HG02870 (cell line): ENCODE data around the gene DENND5B.
A peak's percentile ranks its signal among the peaks of the same experiment; 100 is the strongest.
"Not testable (repeated sequence)": the region's sequence is repeated elsewhere in the genome, so short reads cannot be mapped to it uniquely, and the experiment has no call there.

Experiments
- ATAC-seq: cut with Tn5 transposase; IDR thresholded peaks from one replicate; pipeline ENCODE4 v1.9.1; 2021; ENCODE audit warnings: mild to moderate bottlenecking, moderate library complexity; ENCODE audit not compliant: unreplicated experiment

The DENND5B gene

DNA sequence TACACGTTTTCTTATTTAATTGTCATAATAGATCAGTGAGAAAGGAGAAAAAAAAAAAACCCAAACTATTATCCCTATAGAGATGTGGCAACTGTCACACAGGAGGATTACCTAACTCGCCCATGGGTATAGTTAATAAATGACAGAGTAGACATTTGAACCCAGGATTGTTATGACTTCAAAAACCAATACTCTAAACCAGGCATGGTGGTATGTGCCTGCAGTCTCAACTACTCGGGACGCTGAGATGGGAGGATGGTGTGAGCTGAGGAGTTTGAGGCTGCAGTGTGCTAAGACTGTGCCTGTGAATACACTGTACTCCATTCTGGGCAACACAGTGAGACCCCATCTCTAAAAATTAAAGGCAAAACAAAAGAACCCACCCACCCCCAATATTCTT is 114.5 kb downstream of the DENND5B start:
- no peak for ATAC-seq

GRCh38 chr12:31475610-31476009 is 115.3 kb downstream of the DENND5B start:
- ATAC-seq = not testable (repeated sequence)

- ATAC-seq = no peak
Measured at GRCh38 chr12:31474751-31475150, 116.2 kb downstream of the DENND5B start.

DNA sequence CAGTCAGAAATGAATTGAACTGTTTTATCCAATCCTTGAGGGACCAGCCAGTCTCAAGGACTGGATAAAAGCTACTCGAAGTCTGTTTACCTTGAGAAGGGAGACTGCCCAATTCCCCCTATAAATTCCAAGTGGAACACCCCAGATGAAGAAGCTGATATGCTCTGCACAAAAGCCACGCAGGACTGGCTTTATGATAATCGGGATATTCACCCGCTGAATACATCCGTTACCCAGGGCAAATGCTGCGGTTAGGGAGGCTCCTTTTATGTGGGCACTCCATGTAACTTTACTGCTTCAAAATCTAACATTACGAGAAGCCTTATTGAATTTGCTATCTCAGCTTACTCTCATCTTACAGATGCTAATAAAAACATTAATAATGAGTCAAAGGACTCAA is 119.1 kb downstream of the DENND5B start:
- no peak for ATAC-seq

DNA sequence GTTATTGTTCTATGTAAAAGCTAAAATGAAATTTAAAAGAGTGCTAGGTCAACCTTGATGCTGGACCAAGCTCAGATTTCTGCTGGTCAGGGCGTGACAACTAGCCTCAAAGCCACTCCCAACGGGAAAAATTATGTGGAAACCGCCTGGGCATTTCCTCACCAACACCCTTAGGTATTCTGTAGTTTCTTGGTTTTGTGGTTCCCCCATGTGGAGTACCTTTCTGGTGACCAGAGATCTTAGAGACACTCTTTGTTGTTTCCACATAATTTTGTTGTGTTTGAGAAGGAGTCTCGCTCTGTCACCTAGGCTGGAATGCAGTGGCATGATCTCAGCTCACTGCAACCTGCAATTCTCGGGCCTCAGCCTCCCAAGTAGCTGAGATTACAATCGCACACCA is 119.9 kb downstream of the DENND5B start:
- ATAC-seq = no peak

GRCh38 chr12:31470459-31470858 is 120.5 kb downstream of the DENND5B start:
- ATAC-seq = no peak

DNA sequence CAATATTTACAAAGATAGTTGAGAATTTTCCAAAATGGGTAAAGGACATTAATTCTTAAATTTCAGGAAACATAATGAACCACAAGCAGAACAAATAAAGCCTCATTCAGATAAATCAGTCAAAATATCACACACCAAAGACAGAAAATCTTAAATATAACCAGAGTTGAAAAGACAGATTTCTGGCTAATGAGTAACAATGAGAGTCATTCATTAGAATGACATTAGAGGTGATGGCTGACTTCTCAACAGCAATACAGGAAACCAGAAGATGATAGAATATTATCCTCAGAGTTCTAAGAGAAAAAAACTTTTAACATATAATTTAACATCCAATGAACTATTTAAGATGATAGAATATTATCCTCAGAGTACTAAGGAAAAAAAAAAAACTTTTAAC is 124.2 kb downstream of the DENND5B start:
- ATAC-seq = no peak

DNA sequence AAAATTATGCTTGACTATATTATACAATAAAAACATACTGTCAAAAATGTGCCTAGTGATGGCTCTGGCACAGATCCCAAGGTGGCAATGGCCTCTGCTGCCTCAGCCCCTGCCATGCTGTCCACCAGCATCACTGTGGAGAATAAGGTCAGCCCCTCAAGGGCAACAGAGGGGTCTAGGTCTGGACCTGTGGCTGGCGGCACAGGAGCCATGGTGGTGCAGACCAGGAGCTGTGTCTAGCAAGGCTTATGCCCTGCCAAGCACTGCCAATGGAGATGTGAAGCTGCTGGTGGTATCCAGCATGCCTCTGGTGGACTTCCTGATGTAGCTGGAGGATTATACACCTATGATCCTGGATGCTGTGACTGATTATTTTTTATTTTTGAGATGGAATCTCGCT is 125.9 kb downstream of the DENND5B start:
- no peak for ATAC-seq

- ATAC-seq = no peak
Measured at GRCh38 chr12:31460024-31460423, 130.9 kb downstream of the DENND5B start.

DNA sequence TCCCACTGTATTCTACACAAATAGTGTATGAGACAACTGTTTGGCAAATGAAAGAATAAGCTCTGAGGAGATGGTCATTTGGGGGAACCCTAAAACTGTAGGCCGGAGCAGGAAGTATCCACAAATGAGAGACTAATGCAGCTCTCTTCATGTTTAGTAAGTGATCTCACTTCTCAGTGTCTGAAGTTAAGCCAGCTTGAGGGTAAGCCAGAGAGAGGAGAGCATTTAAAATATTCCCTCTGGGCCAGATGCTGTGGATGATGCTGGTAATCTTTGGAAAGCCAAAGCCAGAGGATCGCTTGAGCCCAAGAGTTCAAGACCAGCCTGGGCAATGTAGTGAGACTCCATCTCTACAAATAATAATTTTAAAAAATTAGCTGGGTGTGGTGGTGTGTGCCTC is 134.4 kb downstream of the DENND5B start:
- no peak for ATAC-seq

DNA sequence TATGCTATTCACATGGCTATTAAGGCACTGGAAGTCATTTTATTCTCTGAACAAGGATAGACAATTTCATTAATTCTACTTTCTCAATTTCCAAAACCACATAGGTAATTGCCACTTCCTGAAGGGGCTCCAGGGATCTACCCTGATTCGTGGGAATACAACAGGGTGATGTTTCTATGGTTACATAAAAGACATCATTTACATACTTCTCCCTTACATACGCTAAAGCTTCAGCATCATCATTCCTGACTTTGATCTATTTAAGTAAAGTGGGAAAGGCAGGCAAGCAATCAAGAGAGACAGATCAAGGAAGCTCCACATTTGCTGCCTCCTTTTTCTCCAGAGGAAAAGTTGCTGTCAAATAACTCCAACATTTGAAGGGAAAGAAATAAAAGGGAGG is 146.2 kb downstream of the DENND5B start:
- no peak for ATAC-seq

DNA sequence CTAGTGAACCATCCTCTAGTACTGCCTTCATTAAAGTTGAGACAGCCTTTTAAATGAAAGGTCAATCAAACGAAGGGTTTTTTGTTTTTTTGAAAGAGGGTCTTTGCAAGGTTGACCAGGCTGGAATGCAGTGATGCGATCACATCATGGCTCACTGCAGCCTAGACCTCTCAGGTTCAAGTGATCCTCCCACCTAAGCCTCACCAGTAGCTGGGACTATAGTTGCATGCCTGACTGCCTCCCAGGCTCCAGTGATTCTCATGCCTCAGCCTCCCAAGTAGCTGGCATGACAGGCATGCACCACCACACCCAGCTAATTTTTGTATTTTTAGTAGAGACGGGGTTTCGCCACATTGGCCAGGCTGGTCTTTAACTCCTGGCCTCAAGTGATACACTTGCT is 150.3 kb downstream of the DENND5B start:
- no peak for ATAC-seq

DNA sequence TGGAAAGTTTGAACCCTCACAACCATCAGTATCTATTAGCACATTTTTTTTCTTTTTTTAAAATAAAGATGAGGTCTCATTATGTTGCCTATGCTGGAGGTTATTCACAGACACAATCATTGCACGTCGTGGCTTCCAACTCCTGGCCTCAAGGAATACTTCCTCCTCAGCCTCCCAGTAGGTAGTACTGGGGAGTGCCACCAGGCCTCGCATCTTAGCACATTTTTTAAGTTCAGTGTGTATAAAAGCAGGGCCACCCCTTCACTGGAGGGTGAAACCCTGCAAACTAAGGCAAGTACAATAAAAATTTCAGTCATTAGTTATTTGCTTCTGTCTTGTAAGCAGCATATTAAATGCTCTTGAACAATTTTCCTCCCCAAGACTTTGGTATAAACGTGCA is 150.8 kb downstream of the DENND5B start:
- no peak for ATAC-seq

- no peak for ATAC-seq
Measured at GRCh38 chr12:31431721-31432240, 159.2 kb downstream of the DENND5B start.

DNA sequence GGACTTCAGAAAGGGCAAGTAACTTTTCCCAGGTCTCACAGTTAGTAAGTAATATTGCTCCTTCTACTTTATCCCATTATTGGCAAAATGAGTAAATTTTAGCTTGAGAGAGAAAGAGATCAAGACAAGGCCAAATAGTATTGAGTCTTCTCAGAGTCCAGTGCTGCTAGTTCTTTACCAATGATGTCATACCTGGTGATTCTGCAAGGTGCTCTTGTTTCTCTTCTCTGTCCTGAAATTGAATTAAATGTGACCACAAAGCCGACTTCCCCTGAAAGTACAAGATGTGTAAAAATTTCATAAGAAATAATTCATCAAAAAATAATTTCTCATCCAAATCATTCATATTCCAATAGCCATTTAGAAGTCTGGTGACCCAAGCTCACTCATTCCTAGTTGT is 167.5 kb downstream of the DENND5B start:
- ATAC-seq = no peak

- ATAC-seq = no peak
Measured at GRCh38 chr12:31412292-31412801, 178.6 kb downstream of the DENND5B start.

DNA sequence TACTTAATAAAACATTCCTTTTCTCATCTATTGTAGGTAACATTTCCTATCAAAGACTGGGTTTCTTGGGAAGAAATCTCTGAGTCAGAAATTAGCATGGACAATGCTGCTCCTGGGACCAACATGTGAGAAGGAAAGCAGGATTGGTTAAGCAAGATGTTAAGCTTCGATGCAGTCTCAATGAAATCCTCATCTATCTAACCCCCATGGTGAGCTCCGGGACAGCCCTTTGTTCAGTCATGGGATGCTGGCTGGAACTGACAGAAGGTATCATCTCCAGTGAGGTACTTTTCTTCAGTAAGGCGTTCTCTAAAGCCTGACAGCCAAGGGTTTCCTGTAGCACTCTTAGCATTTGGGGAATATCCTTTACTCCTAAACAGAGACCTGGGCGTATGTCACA is 182.2 kb downstream of the DENND5B start:
- ATAC-seq = no peak

DNA sequence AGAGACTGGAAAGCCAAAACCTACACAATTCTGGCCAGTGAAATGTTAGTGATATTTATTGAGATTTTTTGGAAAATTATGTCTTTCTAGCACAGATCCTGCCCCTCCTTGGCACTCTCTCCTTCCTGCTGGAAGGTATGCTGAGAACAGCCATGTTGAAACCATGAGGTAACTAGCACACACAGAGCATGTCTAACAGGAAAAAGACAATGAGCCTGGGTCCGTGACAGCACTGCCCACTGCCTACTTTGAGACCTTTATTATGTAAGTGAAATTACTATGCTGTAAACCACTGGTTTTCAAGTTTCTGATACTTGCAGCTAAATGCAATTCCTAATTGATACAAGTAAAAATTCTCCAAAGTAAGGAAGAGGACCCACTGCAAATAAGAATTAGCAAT is 183.4 kb downstream of the DENND5B start:
- ATAC-seq = no peak

GRCh38 chr12:31406345-31406744 is 184.6 kb downstream of the DENND5B start:
- ATAC-seq = peak; percentile 64

DNA sequence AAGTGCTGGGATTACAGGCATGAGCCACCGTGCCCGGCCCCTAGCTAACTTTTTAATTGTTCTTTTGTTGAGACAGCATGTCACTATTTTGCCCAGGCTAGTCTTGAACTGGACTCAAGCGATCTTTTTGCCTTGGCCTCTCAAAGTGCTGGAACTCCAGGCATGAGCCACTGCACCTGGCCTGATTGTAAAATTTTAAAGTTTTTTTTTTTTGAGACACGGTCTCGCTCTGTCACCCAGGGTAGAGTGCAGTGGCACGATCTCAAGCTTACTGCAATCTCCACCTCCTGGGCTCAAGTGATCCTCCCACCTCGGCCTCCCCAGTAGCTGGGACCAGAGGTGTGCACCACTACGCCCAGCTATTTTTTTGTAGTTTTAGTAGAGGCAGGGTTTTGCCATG is 185.9 kb downstream of the DENND5B start:
- no peak for ATAC-seq

DNA sequence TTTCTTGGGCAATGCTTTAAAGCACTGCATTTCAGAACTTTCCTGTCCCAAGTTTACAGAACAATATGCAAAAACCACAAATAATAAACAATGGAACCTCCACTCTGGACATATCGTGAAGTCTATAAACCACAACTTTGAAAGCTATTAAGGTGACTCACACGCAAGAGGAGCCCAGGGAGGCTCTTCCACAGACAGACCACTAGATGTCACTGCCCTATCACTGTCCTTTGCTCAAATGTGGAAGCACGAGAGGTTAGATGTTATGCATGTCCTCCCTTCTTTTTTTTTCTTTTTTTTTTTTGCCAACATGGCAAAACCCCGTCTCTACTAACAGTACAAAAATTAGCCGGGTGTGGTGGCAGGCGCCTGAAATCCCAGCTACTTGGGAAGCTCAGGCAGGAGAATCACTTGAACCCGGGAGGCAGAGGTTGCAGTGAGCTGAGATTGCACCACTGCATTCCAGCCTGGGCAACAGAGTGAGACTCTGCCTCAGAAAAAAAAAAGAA is 187.8 kb downstream of the DENND5B start:
- ATAC-seq = peak; percentile 55

DNA sequence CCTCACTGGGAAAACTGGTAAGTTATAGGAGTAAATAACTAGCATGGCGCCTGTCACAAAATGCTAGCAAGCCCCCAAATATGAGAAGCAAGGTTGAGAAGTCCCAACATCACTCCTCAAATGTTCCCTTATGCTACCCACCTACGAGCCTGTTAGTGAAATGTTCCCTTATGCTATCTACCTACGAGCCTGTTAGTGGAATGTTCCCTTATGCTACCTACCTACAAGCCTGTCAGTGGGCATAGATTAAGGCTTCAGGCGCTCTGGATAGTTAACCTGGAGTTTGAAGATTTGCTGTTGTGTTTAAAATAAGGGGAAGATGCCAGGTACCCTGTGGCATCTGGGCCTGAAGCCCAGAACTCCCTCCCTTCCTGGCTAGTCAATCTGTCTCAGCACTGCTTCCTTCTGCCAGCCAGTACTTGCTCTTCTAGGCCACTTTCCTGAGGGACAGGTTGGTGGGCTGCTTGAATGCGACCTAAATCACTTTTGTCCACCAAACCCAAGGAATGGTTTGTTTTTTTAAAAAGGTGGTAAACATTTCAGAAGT is 197.9 kb downstream of the DENND5B start:
- ATAC-seq = no peak

- ATAC-seq = no peak
Measured at GRCh38 chr12:31390991-31391390, 199.9 kb downstream of the DENND5B start.
